8988T (cell line): ENCODE results near the gene HLA-DMA.

Experiments
- DNase-seq: peaks from one replicate; pipeline ENCODE4 v3.0.0; 2011

Gene HLA-DMA

DNA sequence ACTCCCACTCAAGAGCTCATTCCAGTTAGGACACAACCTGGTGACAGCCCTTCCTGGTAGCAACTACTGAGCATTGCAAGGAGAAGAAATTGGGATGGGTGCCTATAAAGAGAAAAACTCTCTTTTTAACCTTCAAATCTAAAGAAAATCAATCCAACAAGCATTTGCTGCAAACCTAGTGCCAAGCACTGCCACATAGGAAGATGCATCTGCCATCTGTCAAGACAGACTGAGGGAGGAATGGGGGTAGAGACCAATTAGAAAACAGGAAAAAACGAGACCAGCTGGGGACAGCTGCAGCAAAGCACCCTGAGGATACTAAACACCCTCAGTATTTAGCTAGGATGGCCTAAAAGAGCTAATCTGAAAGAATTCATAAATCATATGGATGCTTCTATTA, 39.9 kb downstream of the HLA-DMA start:
- no peak for DNase-seq

DNA sequence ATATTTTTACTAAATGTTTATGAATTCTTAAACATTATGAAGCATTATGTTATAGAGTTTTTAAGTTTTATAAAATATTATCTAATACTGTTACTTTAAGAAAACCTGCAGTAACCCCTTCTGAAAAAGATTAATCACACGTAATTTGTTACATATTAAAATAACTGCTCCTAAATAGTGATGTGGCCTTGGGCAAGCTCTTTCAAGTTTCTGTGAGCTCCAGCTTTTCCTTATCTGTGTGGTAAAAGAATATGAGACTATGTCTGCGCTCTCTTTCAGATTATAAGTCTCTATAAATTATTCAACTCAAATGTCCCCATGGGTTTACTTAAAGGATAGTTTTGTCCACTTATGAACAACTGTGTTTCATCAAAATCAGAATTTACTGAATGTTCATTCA, 44.0 kb downstream of the HLA-DMA start:
- DNase-seq, result no peak

GRCh38 chr6:32906539-32906938, 46.4 kb downstream of the HLA-DMA start:
- DNase-seq, result no peak

DNA sequence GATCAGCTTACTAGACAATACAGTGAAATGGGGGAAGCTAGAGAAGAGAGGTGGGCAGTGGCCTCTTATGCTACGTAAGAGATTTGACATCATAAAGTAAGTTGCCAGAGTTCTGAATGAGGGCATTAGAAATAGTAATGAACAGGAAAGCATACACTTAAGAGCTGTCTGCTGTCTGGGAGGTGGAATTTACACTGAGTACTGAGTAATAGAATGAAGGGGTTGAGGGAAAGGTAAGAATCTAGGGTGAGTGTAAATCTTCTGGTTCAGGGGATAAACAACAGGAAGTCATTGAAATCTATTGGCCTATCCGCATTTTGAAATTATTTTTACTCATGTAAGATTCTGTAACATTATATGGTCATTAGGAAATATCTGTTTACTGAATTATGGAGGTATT, 47.8 kb downstream of the HLA-DMA start:
- no peak for DNase-seq

DNA sequence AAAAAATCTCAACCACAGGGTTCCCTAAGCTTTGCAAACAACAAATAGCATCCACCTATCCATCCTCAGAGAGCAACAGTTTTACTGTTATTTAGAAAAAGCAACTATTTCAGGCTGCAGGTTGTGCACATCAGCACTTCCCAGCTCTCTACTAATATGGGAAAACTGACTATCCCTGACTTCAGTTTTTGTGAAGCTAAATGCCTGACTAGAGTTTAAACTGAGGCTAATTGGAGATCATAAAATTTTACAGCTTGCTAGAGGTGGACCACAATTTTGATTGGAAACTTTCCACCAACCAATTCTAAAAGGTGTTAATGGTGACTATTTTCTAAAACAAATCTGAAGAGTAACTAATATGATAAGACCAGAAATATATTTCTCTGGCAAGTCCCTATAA, 48.9 kb downstream of the HLA-DMA start:
- DNase-seq, result no peak
